GM21367 (cell line): ENCODE data around the gene LCA5L.
"Not testable (repeated sequence)": the region's sequence is repeated elsewhere in the genome, so short reads cannot be mapped to it uniquely, and the experiment has no call there.

ENCODE experiments used
- ATAC-seq: cut with Tn5 transposase; IDR thresholded peaks from one replicate; pipeline ENCODE4 v1.9.1; 2021; ENCODE audit not compliant: unreplicated experiment

LCA5L gene

GRCh38 chr21:39452207-39452969, 6.8 kb upstream of the LCA5L start:
- no peak for ATAC-seq

GRCh38 chr21:39451332-39452206, 6.0 kb upstream of the LCA5L start, which contains the start of gene SH3BGR:
Gene SH3BGR, plus strand, starts transcription at chr21:39451970. Its CDS starts 127 bp downstream, at chr21:39452097.
- ATAC-seq = no peak

DNA sequence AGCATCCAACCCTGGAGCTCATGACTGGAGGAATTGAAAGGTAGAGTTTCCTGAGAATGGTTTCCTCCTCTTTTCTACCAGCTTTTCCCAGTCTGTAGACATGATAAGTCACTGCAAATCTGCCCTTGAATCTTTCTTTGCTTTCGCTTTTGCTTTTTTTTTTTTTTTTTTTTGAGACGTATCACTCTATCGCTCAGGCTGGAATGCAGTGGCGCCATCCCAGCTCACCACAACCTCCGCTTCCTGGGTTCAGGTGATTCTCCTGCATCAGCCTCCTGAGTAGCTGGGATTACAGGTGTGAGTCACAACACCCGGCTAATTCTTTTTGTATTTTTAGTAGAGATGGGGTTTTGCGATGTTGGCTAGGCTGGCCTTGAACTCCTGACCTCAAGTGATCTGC, 1.7 kb upstream of the LCA5L start:
- ATAC-seq = no peak

DNA sequence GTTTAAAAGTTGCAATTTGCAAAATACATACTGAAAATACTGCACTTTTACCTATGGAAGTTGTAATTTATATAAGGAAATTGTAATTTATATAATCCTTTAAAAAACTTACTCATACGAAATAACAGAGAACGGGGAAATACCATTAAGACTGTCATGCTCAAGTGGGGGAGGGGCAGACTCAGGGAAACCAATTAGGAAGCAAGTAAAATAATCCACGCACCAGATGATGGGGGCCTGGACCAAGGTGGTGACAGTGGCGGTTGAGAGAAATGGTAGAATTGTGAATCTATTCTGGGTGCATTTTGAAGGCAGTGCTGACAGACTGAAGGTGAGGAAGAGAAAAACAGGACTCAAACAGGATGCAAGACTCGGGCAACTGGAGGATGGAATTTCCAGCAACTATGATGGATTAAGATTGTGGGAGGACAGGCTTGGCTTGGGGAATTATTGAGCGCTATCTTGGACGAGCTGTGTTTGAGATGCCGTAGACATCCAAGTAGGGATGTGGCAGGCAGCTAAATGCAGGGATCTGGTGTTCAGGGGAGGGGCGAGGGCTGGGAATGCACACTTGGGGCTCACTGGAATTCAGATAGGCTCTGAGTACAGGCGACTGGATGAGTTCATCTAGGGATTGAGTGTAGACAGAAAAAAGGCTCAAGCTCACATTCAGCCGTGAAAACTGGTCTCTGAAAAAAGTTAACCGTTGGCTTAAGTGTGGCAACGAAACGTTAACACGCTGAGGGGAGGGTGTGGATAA, 977 bp downstream of the LCA5L start:
- no peak for ATAC-seq

GRCh38 chr21:39441502-39442475, 3.8 kb downstream of the LCA5L start:
- ATAC-seq = peak; percentile 30

DNA sequence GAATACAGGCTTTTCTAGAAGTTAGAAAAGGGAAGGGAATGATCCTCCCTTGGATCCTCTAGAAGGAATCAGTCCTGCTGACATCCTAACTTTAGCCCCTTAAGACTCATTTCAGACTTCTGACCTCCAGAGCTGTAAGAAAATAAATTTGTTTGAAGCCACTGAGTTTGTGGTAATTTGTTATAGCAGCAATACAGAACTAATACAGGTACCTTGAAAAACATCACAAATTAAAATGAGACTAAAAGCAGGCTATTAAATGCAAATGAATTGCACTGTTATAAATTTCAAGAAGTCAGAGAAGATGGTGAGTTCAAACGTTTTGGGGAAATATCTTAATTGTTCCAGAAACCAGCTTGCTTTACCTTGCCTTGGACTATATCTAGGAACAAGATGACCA, 6.3 kb downstream of the LCA5L start:
- ATAC-seq = no peak

DNA sequence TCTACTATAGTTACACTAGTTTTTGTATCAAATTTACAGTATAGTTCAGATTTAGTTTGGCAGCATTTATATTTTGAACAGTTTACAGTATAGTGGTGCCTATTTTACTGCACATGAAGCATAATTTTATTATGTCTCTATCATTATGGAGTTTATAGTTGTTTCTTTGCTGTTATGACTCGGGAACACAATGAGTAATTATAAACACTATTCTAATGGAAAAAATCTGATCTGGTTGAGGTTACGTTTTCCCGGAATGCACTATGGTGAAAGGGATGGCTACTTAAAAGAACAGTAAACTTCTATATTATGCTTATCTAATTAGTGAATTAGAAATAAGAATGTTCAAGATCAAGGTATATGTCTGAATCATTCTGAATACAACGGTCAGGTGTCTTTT, 10.6 kb downstream of the LCA5L start:
- ATAC-seq = no peak

GRCh38 chr21:39430954-39431353, 14.6 kb downstream of the LCA5L start:
- no peak for ATAC-seq

GRCh38 chr21:39430457-39430856, 15.1 kb downstream of the LCA5L start:
- no peak for ATAC-seq

DNA sequence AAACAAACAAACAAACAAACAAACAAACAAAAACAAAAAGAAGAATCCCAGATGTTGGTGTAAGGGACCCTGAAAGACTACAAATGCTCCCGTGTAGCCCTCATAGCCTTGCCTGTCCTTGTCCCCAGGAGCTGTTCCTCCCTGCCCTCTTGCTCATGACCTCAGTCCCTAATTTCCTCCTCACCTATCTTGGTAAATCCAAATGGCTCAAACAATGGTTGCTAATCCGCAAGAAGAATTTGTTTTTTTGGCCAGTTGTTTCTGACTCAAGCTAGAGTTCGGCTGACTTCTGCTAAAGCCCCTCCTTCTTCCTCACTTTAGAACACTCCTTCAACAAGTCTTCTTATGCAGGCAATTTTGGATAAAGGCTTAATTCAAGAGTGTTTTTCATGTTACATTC, 15.6 kb downstream of the LCA5L start:
- ATAC-seq = no peak

- no peak for ATAC-seq
These were observed 16.1 kb downstream of the LCA5L start for GRCh38 chr21:39429445-39429844.

DNA sequence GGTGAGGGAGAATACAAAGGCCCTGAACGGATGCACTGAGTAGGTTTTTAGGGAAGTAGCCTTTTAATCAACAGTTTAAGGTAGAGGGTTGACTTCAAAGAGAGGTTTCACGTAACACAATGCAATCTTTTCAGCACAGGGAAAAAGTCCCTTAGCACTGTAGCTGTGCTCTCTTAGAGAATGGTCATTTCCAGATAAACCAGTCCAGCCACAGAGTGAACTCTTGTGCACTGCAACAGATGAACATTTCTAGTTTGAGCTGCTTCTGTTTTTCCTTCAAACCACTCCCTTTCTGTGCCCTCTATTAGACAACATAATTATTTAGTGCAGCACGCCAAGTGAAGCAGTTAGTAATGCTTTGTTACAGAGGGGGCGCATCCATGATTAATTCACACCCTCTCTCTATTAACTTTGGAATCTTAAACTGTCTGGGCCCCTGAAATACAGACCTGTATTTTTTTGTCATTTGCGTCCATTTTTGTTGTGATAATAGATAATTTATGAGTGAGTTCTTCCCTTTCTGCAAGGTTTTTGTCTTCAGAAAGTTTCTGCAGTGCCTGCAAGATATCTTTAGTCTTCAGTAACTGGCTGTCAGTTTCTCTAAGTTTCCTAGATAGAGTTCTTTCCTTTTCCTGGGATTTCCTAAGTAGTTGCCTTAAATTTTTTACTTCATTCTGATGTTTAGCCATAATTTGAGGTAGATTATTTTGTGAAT, 22.9 kb downstream of the LCA5L start:
- no peak for ATAC-seq

DNA sequence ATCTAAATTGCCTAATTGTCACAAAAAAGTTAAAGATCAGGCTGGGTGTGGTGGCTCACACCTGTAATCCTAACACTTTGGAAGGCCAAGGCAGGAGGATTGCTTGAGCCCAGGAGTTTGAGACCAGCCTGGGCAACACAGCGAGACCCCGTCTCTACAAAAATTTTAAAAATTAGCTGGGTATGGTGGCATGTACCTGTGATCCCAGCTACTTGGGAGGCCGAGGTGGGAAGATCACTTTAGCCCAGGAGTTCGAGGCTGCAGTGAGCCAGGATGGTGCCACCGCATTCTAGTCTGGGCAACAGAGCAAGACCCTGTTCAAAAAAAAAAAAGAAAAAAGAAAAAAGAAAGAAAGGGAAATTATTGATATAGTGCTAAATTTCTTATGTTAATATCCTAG, 26.4 kb downstream of the LCA5L start:
- ATAC-seq = not testable (repeated sequence)

DNA sequence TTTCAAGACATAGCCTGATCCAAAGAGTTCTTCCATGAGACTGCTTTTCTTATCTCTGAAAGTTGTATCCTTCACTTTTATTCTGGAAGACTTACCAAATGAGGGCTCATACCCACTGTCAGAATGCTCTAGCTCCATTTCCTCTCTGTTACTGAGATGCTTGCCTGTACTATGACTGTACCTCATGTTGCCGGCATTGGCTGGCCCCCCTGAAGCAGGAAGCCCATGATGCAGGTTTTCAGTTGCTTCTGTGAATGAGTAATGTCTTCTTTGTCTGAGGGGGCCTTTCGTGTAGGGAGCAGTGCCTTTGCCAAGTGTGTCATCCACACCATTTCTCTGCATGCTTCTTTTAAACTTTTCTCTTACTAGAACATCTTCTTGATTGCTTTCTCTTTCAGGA, 39.5 kb downstream of the LCA5L start:
- ATAC-seq = no peak

DNA sequence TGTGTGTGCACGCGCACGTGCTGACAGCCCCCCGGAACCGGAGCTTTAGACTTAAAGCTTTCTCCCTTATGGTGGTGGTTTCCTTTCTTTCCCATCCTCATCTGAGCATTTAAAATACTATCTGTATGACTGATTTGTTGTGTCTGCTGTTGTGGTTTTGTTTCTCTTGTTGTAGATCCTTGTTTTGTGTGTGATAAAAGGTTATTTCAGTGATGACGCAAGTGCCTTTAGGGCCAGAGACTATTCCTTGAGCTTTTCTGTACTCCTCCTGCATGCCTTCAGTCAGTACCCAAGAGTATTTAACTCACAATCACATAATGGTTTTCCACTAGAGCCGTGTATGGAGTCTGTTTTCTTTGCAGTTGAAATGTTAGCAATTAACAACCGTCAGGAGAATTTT, 45.4 kb downstream of the LCA5L start:
- no peak for ATAC-seq

- ATAC-seq = no peak
These were observed 47.8 kb downstream of the LCA5L start for GRCh38 chr21:39397646-39398385.

DNA sequence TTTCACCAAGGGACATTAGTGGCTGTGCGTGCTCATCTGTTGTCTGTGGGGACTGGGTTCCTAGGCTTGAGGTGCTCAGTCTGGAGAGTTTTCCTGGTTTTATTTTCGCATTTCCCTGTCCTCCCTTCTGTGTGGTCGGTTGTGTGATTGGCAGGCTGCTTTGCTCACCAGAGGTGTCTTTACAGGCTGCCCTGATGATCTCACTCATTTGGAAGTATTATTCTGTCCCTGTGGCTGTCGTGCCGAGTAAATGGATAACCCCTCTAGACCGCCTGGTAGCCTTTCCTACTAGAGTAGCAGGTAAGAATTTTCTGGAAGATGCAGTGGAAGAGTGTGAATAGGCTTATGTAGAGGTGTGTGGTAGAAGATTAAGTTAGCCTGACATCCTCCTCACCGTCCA, 52.6 kb downstream of the LCA5L start:
- ATAC-seq = no peak

GRCh38 chr21:39390212-39390765, 55.3 kb downstream of the LCA5L start:
- ATAC-seq = no peak

- no peak for ATAC-seq
These were observed 56.8 kb downstream of the LCA5L start for GRCh38 chr21:39388811-39389155.
